HG03558 (cell line): ENCODE results near the gene ZNF561.
"Not testable (repeated sequence)": the region's sequence is repeated elsewhere in the genome, so short reads cannot be mapped to it uniquely, and the experiment has no call there.

Source experiments
- ATAC-seq: cut with Tn5 transposase; IDR thresholded peaks from one replicate; pipeline ENCODE4 v1.9.1; 2021; ENCODE audit warnings: moderate number of reproducible peaks; ENCODE audit not compliant: unreplicated experiment; ENCODE audit errors: extremely low read depth

ZNF561 gene

DNA sequence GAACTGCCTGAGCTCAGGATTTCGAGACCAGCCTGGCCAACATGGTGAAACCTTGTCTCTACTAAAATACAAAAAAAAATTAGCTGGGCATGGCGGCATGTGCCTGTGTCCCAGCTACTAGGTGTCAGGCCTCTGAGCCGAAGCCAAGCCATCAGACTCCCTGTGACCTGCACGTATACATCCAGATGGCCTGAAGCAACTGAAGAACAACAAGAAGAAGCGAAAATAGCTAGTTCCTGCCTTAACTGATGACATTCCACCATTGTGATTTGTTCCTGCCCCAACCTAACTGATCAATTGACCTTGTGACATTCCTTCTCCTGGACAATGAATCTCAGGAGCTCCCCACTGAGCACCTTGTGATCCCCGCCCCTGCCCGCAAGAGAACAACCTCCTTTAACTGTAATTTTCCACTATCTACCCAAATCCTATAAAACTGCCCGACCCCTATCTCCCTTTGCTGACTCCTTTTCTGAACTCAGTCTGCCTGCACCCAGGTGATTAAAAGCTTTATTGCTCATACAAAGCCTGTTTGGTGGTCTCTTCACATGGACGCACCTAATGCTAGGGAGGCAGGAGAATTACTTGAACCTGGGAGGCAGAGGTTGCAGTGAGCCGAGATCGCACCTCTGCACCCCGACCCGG, 38.8 kb downstream of the ZNF561 start:
- not testable (repeated sequence) for ATAC-seq

DNA sequence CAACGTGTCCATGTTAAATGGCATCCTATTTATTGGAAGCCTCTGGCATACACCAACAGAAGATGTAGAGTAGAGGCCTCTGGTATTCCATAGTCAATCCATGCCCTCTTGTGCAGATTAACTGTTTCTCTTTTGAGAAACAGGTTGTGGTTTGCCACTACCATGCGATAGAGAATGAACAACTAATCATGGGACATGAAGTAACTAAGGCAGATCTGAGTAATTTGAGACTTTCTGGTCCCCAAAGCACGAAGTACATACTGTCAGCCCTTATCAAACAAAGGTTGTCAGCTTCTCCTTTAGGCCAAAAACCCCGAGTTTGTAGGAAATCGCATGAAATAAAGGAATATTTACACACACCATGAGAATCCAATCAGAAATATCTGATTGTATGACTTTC, 40.3 kb downstream of the ZNF561 start:
- ATAC-seq: no peak

DNA sequence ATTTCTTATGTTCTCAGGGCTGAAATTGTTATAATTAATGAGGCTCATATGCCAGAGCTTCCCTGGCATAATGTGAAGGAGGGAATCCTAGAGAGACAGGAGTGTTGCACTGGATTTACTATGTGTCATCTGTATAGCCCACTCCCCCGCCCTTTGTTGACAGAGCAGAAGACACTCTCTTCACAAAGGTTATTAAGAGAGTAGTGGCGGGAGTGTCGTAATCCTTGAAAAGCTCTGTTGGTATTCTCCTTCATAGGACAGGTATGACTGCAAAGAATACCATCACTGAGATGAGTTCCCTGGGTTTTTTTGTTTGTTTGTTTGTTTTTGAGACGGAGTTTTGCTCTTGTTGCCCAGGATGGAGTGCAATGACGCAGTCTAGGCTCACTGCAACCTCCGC, 50.8 kb downstream of the ZNF561 start:
- no peak for ATAC-seq

DNA sequence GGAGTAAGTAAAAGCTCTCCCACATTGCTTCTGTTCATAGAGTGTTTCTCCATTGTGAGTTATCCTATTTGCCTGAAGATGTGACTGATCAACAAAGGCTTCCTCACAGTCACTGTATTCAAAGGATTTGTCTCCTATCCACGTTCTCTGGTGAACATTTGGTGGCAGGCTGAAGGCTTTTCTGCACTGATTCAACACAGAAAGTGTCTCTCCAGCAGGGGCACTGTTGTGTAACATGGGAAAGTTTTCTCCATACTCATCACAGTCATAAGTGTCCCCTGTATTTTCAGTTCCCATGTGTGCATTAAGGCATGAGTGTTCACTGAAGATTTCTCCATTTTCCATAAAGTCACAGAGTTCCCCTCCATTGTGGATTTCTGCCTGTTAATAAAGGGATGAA, 54.3 kb downstream of the ZNF561 start:
- no peak for ATAC-seq

DNA sequence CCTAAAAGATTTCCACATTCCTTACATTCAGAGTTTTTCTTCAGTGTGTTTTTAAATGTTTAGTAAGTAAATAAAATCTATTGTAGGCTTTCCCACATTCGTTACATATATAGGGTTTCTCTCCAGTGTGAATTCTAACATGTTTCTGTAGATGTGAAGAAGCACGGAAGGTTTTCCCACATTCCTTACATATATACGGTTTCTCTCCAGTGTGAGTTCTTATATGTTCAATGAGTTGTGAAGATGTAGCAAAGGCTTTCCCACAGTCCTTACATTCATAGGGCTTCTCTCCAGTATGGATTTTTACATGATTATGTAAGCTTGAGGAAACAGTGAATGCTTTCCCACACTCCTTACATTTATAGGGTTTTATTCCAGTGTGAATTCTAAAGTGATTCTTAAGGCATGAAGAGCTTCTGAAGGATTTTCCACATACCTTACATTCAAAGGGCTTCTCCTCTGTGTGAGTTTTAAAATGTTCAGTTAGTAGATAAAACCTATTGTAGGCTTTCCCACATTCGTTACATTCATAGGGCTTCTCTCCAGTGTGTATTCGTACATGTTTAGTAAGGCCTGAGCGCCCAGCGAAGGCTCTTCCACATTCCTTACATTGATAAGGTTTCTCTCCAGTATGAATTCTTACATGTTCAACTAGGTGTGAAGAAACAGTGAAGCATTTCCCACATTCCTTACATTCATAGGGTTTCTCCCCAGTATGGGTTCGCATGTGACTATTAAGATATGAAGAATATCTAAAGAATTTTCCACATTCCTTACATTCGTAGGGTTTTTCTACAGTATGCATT, 54.9 kb downstream of the ZNF561 start:
- no peak for ATAC-seq
